Fibroblast of pulmonary artery (primary cell): Measurements from ENCODE around the gene LRMDA.

Source experiments
- DNase-seq: peaks from one replicate; pipeline ENCODE4 v3.0.0-alpha.2; 2010; ENCODE audit warnings: low read depth
- H3K4me3 ChIP-seq: replicated peaks from 2 replicates; pipeline ENCODE4 v1.5.1; 2011; ENCODE audit warnings: low read depth, mild to moderate bottlenecking, control low read depth, low read length, moderate library complexity
- TF ChIP-seq, protein P1 (sequence below): IDR thresholded peaks from 2 replicates; pipeline ENCODE4 v1.5.1; 2011; ENCODE audit warnings: mild to moderate bottlenecking, control low read depth, low read length, inconsistent platforms; ENCODE audit errors: missing control alignments

The LRMDA gene

DNA sequence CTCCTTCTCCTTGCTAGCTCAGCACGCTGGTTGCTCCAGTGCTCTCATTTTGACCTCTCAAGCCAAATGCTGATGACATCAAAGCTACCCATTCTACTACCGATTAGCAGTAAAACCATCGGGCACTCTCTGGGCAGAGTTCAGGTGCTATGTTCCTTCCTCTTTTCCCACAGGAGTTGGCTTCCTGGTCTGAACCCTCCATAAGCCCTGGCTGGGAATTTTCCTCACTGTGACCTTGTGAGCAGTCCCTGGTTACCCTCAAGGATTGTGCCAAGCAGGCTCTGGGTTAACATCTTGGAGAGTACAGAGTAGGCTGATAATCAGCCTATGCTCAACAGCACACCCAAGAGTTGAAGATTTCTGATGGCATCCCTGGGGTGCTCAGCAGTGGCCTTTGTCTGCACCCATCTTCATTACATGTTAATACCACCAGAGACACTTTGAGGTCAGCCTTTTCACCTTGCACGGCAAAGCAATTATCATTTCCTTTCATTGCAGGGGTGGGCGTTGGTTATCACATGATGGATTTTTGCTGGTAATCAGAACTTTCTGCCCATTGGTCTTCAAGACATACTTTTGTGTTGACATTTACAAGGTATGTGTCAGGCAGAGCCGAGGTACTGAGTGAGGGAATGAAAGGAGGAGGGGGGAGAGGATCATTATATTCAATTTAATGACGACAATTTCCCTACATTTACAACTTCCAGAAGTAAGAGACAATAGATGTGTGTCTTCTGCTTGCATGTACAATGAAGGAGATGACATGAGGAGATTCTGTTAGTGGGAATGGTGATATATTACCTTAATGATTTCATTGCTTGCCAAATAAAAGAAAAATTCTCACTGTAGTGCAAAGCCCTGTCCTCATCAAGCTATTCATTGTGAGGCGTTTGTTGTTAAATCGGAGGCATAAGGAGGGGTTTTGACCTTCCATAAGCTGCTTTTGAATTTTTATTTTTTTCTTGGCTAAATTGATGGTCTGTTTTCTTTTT, 452.0 kb downstream of the LRMDA start:
- DNase-seq = no peak
- TF ChIP-seq, protein P1, sequence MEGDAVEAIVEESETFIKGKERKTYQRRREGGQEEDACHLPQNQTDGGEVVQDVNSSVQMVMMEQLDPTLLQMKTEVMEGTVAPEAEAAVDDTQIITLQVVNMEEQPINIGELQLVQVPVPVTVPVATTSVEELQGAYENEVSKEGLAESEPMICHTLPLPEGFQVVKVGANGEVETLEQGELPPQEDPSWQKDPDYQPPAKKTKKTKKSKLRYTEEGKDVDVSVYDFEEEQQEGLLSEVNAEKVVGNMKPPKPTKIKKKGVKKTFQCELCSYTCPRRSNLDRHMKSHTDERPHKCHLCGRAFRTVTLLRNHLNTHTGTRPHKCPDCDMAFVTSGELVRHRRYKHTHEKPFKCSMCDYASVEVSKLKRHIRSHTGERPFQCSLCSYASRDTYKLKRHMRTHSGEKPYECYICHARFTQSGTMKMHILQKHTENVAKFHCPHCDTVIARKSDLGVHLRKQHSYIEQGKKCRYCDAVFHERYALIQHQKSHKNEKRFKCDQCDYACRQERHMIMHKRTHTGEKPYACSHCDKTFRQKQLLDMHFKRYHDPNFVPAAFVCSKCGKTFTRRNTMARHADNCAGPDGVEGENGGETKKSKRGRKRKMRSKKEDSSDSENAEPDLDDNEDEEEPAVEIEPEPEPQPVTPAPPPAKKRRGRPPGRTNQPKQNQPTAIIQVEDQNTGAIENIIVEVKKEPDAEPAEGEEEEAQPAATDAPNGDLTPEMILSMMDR = no peak
- no peak overlapping the region for H3K4me3 ChIP-seq

DNA sequence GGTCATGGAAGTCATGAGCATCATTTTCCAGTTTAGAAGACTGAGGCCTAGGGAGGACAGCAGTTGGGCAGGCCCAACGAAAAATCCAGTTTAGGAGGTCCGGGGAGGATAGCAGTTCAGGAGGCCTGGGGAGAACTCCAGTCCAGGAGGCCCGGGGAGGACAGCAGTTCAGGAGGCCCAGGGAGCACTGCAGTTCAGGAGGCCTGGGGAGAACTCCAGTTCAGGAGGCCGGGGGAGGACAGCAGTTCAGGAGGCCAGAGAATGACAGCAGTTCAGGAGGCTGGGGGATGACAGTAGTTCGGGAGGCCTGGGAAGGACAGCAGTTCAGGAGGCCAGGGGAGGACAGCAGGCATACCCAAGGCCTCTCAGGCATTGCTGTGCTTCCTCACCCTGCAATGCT, 453.4 kb downstream of the LRMDA start:
- DNase-seq = no peak
- TF ChIP-seq, protein P1 = no peak
- H3K4me3 ChIP-seq = no peak overlapping the region

DNA sequence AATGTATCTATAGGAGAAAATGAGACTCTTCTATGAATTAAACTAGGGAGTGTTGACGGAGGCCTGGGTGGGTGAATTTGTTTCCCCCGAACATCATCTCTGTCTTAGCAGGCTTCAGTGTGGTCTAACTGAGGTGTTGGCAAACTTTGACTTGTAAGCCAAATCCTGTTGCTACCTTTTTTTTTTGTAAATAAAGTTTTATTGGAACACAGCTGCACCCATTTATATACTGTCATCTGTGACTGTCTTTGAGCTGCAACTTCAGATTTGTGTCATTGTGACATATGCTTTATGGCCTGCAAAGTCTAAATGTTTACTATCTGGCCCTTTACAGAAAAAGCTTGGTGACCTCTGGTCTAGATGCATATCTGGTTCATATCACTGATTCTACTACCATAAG, 455.9 kb downstream of the LRMDA start:
- no peak overlapping the region for H3K4me3 ChIP-seq
- TF ChIP-seq, protein P1 = no peak
- no peak for DNase-seq

DNA sequence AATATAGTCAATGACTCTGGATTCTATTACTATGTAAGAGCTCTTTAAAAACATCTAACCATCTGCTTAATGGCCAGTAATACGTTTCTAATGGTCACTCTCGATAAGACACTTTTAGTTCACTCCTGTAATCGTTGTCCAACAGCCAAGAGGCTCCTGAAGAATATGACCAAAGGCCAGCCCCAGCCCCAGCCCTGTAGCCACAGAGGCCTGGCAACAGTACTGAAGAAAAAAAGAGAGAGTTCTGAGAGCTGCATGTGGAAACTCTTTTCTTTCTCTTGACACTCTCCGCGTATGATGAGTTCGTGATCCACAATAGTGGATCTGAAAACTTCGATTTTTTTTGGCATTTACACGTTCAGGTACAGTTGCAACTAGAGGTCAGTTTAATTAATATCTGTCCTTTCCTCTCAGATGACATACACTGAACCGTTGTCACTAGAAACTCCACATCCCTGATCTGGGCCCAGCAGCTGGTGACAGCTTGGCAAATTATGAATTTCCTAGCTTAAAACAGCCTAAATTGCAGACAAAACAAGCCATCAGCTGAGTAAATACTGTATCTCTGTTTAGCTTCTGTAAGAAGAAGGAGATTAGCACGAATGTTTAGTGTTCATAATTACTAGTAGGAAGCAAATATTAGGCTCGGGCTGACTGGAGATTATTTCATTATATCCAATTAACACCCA, 456.7 kb downstream of the LRMDA start:
- DNase-seq = no peak
- H3K4me3 ChIP-seq = no peak overlapping the region
- TF ChIP-seq, protein P1 = no peak

DNA sequence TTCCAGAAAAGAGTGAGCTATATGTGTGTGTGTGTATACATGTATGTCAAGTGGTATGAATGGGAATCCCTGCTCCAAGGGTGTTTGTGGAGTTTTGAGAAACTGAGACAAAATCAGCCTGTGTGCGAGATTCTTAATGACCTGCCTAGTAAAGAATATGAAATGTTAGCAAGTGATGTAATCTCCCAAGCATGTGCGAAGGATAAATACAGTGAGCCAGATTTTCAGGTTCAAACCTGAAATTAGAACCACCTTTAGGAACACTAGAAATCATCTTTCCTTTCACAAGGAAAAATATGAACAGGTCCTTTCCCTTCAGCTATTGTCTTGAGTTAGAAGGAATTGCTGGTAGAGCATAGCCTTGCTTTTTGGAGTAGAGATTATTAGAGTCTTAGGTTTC, 457.6 kb downstream of the LRMDA start:
- H3K4me3 ChIP-seq = no peak overlapping the region
- TF ChIP-seq, protein P1 = no peak
- DNase-seq = no peak

DNA sequence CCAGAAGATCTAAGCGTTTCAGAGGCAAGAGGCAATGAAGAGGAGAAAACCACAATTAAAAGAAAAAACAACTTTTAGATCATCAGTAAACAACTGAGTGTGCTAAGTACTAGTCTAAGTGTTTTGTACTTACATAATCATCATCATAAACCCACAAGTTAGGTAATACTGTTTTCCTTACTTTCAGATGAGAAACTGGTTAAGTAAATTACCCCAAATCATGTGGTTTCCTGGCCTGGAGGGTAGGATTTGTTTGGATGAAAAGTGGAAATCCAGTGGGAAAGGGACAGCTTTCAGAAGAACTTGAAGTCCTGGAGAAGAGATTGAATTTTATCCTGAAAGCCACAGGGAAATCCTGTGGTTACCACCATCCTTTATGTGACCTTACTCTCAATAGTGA, 463.3 kb downstream of the LRMDA start:
- no peak overlapping the region for H3K4me3 ChIP-seq
- TF ChIP-seq, protein P1 = no peak
- DNase-seq = no peak
